Measurements from ENCODE around the gene CCT8. TPM values are rescaled to one million over a fixed set of nuclear protein-coding genes. Genes with fewer than 3 reads are reported as not detected.

The CCT8 gene
- total and polyA plus RNA-seq, 2 donors (not counting 1 experiment from before 2014, with no cell fraction given), result 59.2 to 92.8 TPM

DNA sequence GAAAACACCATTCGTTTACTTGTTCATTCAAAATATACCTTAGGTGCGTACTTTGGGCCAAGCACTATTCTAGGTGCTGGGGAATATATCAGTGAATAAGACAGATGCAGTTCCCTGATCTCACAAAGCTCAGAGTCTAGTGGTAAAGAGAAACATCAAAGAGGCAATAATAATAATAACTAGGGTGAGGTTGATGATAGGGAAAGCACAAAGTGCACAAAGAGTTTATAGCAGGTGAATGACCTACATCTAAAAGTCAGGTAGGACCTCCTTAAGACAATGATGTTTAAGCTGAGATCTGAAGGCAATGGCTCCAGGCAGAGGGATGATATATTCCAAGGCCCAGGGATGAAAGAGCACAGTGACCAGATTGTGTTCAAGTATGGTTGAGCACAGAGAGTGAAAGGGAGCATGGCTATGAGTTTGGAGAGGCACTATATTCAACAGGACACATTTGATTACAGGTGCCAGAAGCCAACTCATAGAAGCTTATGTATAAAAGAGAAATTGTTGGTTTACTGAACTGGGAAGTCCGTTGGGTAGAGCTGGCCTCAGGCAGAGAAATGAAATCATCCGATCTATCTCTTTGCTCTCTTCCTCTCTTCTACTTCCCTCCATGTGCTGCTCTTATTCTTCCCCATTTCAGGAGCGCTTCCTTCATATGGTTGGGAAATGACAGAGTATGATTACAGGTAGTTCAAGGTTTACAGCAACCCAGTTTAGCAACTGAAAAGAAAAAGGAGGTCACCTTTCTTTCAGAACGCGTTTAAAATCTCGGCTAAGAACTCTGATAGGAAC lies 23.0 kb upstream of the CCT8 start:
- 97% methylated on average over 3 of the region's 8 CpGs for WGBS (ENCODE audit: insufficient coverage)
- ChIA-PET POLR2A (no interaction called here), CTCF (interaction anchor here (15.8 kb wide), 1 partner anchor 278 kb away, joined by 310 read pairs; no protein-coding TSS in a partner anchor)
- H3K27me3 ChIP-seq (replicated peaks in 1 of 4; ENCODE audit: control extremely low read depth in 1 of 4, control insufficient read depth in 3 of 4, insufficient read depth in 4 of 4, low read length in 3 of 4), result no peaks in the 10 kb centered on the region
- H3K36me3 ChIP-seq (replicated peaks in 1 of 2; ENCODE audit: control extremely low read depth in 1 of 2, control insufficient read depth in 1 of 2, extremely low read depth in 1 of 2, insufficient read depth in 2 of 2, low read length in 1 of 2), result peaks cover 0 to 10% of the 10 kb centered on the region in 2 experiments
- no peaks in the 10 kb centered on the region for H3K9me3 Mint-ChIP-seq (ENCODE audit: insufficient read depth)
- peaks cover 4 to 5% of the 10 kb centered on the region in 2 donors for H3K4me1 ChIP-seq (ENCODE audit: control insufficient read depth in 2 of 2, insufficient read depth in 2 of 2, low read length in 2 of 2)
- no peak overlapping the region for H3K4me2 ChIP-seq (replicated peaks; ENCODE audit: low read depth, low read length, poor library complexity, severe bottlenecking)
- no peaks in the 10 kb centered on the region for H3K79me2 ChIP-seq (ENCODE audit: control insufficient read depth, insufficient read depth, low read length)
- no peak overlapping the region for H3K9ac ChIP-seq (ENCODE audit: low read length)
- H3K27me3 Mint-ChIP-seq, result no peaks in the 10 kb centered on the region
- no peak overlapping the region for H3K27ac Mint-ChIP-seq
- H3K27ac ChIP-seq (ENCODE audit: low read length in 2 of 2), result no peak overlapping the region
- DNase-seq (no peak), ATAC-seq (ENCODE audit: low read depth) (no peak)
- no peak overlapping the region for H2AFZ ChIP-seq (ENCODE audit: insufficient read depth, low read depth, low read length, poor library complexity, severe bottlenecking)
- H4K20me1 ChIP-seq (ENCODE audit: control insufficient read depth, insufficient read depth, low read length, poor library complexity, severe bottlenecking), result no peaks in the 10 kb centered on the region
- no peak overlapping the region for H3K4me3 Mint-ChIP-seq
- no peak overlapping the region for H3K4me3 ChIP-seq (ENCODE audit: control extremely low read depth in 1 of 5, extremely low read depth in 1 of 5, insufficient read depth in 1 of 5, low read depth in 2 of 5, low read length in 4 of 5)
- TF ChIP-seq, protein P1, sequence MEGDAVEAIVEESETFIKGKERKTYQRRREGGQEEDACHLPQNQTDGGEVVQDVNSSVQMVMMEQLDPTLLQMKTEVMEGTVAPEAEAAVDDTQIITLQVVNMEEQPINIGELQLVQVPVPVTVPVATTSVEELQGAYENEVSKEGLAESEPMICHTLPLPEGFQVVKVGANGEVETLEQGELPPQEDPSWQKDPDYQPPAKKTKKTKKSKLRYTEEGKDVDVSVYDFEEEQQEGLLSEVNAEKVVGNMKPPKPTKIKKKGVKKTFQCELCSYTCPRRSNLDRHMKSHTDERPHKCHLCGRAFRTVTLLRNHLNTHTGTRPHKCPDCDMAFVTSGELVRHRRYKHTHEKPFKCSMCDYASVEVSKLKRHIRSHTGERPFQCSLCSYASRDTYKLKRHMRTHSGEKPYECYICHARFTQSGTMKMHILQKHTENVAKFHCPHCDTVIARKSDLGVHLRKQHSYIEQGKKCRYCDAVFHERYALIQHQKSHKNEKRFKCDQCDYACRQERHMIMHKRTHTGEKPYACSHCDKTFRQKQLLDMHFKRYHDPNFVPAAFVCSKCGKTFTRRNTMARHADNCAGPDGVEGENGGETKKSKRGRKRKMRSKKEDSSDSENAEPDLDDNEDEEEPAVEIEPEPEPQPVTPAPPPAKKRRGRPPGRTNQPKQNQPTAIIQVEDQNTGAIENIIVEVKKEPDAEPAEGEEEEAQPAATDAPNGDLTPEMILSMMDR (IDR thresholded peaks at IDR 0.05), result no peak
- no peak for TF ChIP-seq EZH2 (IDR thresholded peaks at IDR 0.05; ENCODE audit: borderline replicate concordance, insufficient read depth, low read depth, low read length, poor library complexity, severe bottlenecking)
- intact Hi-C loops (cut with micrococcal nuclease), result no loop called here
- peaks cover 0 to 4% (median 0%) of the 10 kb centered on the region in 3 donors for H3K9me3 ChIP-seq (ENCODE audit: control extremely low read depth in 1 of 3, control insufficient read depth in 2 of 3, insufficient read depth in 1 of 3, low read length in 2 of 3)
- H3K4me1 Mint-ChIP-seq, result peaks cover 10% of the 10 kb centered on the region
